IPS-20b (cell line): Measurements from ENCODE around the gene LTO1.

Source experiments
- H3K27ac ChIP-seq: one replicate; pipeline ENCODE4 v1.5.1; 2013; ENCODE audit warnings: low read length
- H3K27me3 ChIP-seq: 2 replicates; pipeline ENCODE4 v1.6.1; 2013; ENCODE audit warnings: mild to moderate bottlenecking, low read length, inconsistent platforms; ENCODE audit not compliant: insufficient read depth
- H3K36me3 ChIP-seq: 2 replicates; pipeline ENCODE4 v1.6.1; 2013; ENCODE audit warnings: low read depth, mild to moderate bottlenecking, inconsistent platforms, low read length, moderate library complexity; ENCODE audit not compliant: insufficient read depth
- H3K4me1 ChIP-seq: 2 replicates; pipeline ENCODE4 v1.6.1; 2013; ENCODE audit warnings: mild to moderate bottlenecking, control low read depth, inconsistent platforms, low read length, moderate library complexity; ENCODE audit not compliant: insufficient read depth
- H3K4me3 ChIP-seq: 2 replicates; pipeline ENCODE4 v1.5.1; 2013; ENCODE audit warnings: mild to moderate bottlenecking, low read length, inconsistent platforms
- H3K9ac ChIP-seq: 2 replicates; pipeline ENCODE4 v1.6.1; 2013; ENCODE audit warnings: low read depth, mild to moderate bottlenecking, inconsistent platforms, low read length, moderate library complexity
- H3K9me3 ChIP-seq: 2 replicates; pipeline ENCODE4 v1.6.1; 2013; ENCODE audit warnings: mild to moderate bottlenecking, low read depth, low read length, inconsistent platforms; ENCODE audit not compliant: insufficient read depth

The LTO1 gene, protein sequence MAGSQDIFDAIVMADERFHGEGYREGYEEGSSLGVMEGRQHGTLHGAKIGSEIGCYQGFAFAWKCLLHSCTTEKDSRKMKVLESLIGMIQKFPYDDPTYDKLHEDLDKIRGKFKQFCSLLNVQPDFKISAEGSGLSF

GRCh38 chr11:69674886-69675714, at the start of gene LTO1:
TSS of gene LTO1 (minus strand) at chr11:69675353. CDS start at chr11:69675239, 114 bp downstream.
- no peaks in the 10 kb centered on the region for H3K27me3 ChIP-seq
- H3K4me3 ChIP-seq, result peak within 1 kb of the TSS; percentile 91
- no peaks in the 10 kb centered on the region for H3K9me3 ChIP-seq
- H3K9ac ChIP-seq, result peak within 1 kb of the TSS; percentile 79
- peaks cover 4% of the 10 kb centered on the region for H3K4me1 ChIP-seq
- H3K27ac ChIP-seq, result no peak within 1 kb of the TSS
- H3K36me3 ChIP-seq, result peaks cover 25% of the 10 kb centered on the region

GRCh38 chr11:69721745-69722144, 46.6 kb upstream of the LTO1 start:
- H3K4me1 ChIP-seq, result no peaks in the 10 kb centered on the region
- peaks cover 42% of the 10 kb centered on the region for H3K27me3 ChIP-seq
- no peak overlapping the region for H3K27ac ChIP-seq
- no peaks in the 10 kb centered on the region for H3K9me3 ChIP-seq
- no peak overlapping the region for H3K9ac ChIP-seq
- no peak overlapping the region for H3K4me3 ChIP-seq
- no peaks in the 10 kb centered on the region for H3K36me3 ChIP-seq

DNA sequence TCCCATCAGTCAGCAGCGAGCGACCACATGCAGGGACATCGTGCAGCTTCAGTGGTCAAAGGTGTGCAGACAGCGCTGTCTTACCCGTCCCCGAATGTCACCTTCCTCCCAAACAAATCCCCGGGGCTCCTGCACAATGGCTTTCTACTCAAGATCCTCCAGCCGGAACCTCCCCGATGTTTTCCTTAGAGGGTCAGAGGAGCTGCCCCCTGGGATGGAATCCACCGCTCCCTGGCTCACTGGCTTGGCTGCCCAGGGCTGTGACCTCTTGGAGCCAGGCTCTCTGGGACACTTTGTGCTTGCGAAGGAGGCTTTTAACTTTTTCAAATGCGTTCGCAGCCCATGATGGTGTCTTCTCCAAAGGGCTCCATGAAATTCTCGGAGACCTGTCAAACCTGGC, 46.0 kb upstream of the LTO1 start:
- Histone ChIP-seq H3K4me1 (no peaks in the 10 kb centered on the region), H3K9me3 (no peaks in the 10 kb centered on the region), H3K27me3 (peaks cover 43% of the 10 kb centered on the region), H3K27ac (no peak overlapping the region), H3K9ac (no peak overlapping the region), H3K4me3 (no peak overlapping the region), H3K36me3 (no peaks in the 10 kb centered on the region)

DNA sequence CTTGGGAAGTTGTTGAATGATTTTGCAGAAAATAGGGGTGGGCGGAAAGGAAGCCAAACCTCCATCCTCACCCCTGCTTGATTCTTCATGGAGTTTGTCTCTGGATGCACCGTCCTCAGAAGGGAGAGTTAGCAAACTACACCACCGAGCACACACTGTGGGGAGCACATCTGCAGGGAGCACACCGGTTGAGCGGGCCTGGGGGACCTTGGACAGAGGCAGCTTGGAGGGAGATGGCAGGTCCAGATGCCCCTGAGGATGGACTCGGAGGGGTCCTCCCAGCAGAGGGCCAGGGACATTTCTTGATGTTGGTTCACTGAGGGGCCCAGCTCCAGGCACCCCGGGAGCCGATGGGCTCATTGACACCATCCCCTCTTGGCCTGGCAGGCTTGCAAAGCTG, 43.8 kb upstream of the LTO1 start:
- Histone ChIP-seq H3K27me3 (peaks cover 43% of the 10 kb centered on the region), H3K9ac (no peak overlapping the region), H3K27ac (no peak overlapping the region), H3K36me3 (no peaks in the 10 kb centered on the region), H3K4me1 (no peaks in the 10 kb centered on the region), H3K4me3 (no peak overlapping the region), H3K9me3 (no peaks in the 10 kb centered on the region)

DNA sequence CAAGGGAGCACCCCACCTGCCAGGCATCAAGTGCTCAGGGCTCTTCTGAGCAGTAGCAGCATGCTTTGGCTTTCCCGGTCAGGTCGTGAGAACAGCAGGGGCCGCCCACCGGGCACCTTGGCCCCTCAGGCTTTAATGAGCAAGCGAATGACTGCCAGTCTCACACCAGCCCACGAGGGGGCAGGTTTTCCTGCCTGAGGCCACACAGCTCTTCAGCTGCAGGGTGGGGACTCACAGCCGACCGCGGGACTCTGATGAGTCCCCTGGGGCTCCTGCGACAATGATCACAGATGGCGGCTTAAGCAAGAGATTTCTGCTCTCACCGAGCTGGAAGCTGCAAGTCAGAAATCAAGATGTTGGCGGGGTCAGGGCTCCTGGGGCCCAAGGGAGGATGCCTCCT, 43.0 kb upstream of the LTO1 start:
- Histone ChIP-seq H3K4me3 (no peak overlapping the region), H3K9ac (peak overlapping the region; percentile 25; the same call in 1 of the 2 replicates), H3K27me3 (peaks cover 43% of the 10 kb centered on the region)

GRCh38 chr11:69716891-69717747, 42.0 kb upstream of the LTO1 start:
- H3K4me1 ChIP-seq, result no peaks in the 10 kb centered on the region
- H3K4me3 ChIP-seq, result no peak overlapping the region
- H3K9ac ChIP-seq, result no peak overlapping the region
- H3K36me3 ChIP-seq, result no peaks in the 10 kb centered on the region
- no peaks in the 10 kb centered on the region for H3K9me3 ChIP-seq
- H3K27me3 ChIP-seq, result peaks cover 41% of the 10 kb centered on the region
- no peak overlapping the region for H3K27ac ChIP-seq

More for the DNA sequence above, 43.0 kb upstream of the LTO1 start:
- H3K36me3 ChIP-seq, result no peaks in the 10 kb centered on the region
- no peaks in the 10 kb centered on the region for H3K4me1 ChIP-seq
- no peaks in the 10 kb centered on the region for H3K9me3 ChIP-seq
- no peak overlapping the region for H3K27ac ChIP-seq

DNA sequence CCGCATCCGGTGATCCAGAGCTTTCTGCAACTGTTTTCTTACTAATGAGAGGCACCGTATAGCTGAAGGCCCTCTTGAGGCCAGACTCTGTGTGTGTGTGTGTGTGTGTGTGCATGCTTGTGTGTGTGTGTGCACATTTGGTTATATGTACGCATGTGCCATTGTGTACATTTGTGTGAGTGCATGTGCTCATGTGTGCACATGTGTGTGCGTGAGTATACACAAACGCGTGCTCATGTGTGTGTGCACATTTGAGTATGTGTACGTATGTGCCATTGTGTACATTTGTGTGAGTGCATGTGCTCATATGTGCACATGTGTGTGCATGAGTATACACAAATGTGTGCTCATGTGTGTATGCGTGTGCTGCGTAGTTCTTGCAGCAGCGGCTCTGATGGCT, 40.9 kb upstream of the LTO1 start:
- Histone ChIP-seq H3K4me3 (no peak overlapping the region), H3K9ac (no peak overlapping the region), H3K27me3 (peaks cover 33% of the 10 kb centered on the region), H3K36me3 (no peaks in the 10 kb centered on the region), H3K27ac (no peak overlapping the region), H3K4me1 (no peaks in the 10 kb centered on the region), H3K9me3 (no peaks in the 10 kb centered on the region)

DNA sequence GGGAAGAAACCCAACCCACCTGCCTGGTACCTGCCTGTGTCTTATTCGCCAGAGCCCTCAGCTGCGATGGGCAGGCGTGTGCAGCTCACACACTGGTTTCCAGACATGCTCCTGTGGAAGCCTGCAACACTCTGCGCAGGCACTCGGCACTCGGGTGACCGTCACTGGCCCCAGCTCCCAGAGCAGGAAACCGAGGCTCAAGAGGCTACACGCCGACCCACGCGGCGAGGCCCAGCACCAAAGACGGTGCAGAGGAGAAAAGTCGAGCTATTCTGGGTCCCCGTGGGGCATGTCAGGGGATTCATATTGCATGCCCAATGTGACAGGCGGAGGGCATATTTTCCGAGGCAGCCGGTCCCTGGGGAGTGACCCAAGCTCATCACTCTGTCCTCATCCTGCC, 40.3 kb upstream of the LTO1 start:
- Histone ChIP-seq H3K4me1 (no peaks in the 10 kb centered on the region), H3K27me3 (peaks cover 29% of the 10 kb centered on the region), H3K4me3 (no peak overlapping the region)

GRCh38 chr11:69711822-69712801, 37.0 kb upstream of the LTO1 start:
- Histone ChIP-seq H3K36me3 (no peaks in the 10 kb centered on the region), H3K27me3 (peaks cover 16% of the 10 kb centered on the region; the same call in 1 of the 2 replicates), H3K9me3 (no peaks in the 10 kb centered on the region), H3K4me3 (no peak overlapping the region), H3K4me1 (peaks cover 7% of the 10 kb centered on the region; the same call in 1 of the 2 replicates), H3K9ac (no peak overlapping the region), H3K27ac (no peak overlapping the region)

More for the DNA sequence above, 40.3 kb upstream of the LTO1 start:
- Histone ChIP-seq H3K9me3 (no peaks in the 10 kb centered on the region), H3K27ac (no peak overlapping the region), H3K36me3 (no peaks in the 10 kb centered on the region), H3K9ac (no peak overlapping the region)

DNA sequence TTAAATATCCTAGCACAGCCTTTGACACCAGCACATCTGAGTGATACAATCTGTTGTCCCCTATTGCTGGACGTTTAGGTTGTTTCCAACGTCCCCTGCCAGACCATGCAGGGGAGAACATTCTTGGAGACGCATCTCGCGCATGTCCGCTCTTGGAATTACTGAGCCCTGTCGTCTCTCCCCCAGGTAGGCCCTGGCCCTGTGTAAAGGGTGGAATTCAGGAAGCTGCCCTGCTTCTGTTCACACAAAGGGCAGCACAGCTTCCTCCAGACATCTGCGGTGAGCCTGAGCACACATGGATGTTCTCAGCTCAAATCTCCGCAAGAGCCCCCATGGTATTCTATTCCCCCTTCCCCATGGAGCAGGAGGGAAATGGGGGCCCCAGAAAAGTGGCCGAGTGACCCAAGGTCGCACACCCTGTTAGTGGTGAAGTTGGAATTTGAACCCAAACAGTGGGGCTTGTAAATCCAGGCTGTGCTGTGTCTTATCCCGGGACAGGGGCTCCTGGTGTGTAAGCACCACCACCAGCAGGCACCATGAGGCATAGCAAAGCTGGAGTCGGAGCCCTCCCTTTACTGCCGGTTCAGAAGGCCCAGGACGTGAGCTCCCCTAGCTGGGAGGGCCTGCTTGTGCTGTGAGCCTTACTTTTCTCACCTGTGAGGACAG, 33.7 kb upstream of the LTO1 start:
- no peaks in the 10 kb centered on the region for H3K9me3 ChIP-seq
- H3K27ac ChIP-seq, result no peak overlapping the region
- peaks cover 23% of the 10 kb centered on the region; the same call in 1 of the 2 replicates for H3K4me1 ChIP-seq
- H3K4me3 ChIP-seq, result no peak overlapping the region
- peaks cover 44% of the 10 kb centered on the region for H3K27me3 ChIP-seq
- no peak overlapping the region for H3K9ac ChIP-seq
- no peaks in the 10 kb centered on the region for H3K36me3 ChIP-seq
